H1 (cell line): ENCODE measurements around the gene DCP1A. TPM values are rescaled to one million over a fixed set of nuclear protein-coding genes. Genes with fewer than 3 reads are reported as not detected.

ENCODE experiments used
- ATF3 ChIP-seq: IDR thresholded peaks from 2 replicates; pipeline ENCODE4 v1.6.1; 2011; ENCODE audit warnings: low read depth, mild to moderate bottlenecking, low read length; ENCODE audit not compliant: insufficient read depth
- CHD1 ChIP-seq: IDR thresholded peaks from 2 replicates; pipeline ENCODE4 v1.6.1; 2012; ENCODE audit warnings: low read depth, low read length, improper control_type of control experiment
- CHD2 ChIP-seq: IDR thresholded peaks from 2 replicates; pipeline ENCODE4 v1.6.1; 2012; ENCODE audit warnings: low read length, improper control_type of control experiment
- CHD7 ChIP-seq: fragments of 300-600 bp; sonication (generic); IDR thresholded peaks from 2 replicates; pipeline ENCODE4 v1.7.1; 2012; ENCODE audit warnings: low read length, moderate library complexity, mild to moderate bottlenecking, inconsistent platforms; ENCODE audit not compliant: insufficient replicate concordance
- GABPA ChIP-seq: IDR thresholded peaks from 2 replicates; pipeline ENCODE4 v1.6.1; 2011; ENCODE audit warnings: mild to moderate bottlenecking, low read length, moderate library complexity, borderline replicate concordance; ENCODE audit not compliant: insufficient read depth
- JUND ChIP-seq: IDR thresholded peaks from 2 replicates; pipeline ENCODE4 v1.6.1; 2011; ENCODE audit warnings: mild to moderate bottlenecking, improper control_type of control experiment, low read length
- KDM4A ChIP-seq: IDR thresholded peaks from one replicate; pipeline ENCODE4 v1.7.1; 2012; ENCODE audit warnings: low read depth, mild to moderate bottlenecking, moderate library complexity, low read length, inconsistent platforms; ENCODE audit not compliant: severe bottlenecking
- SIX5 ChIP-seq: IDR thresholded peaks from 2 replicates; pipeline ENCODE4 v1.6.1; 2011; ENCODE audit warnings: mild to moderate bottlenecking, low read depth, low read length
- SUZ12 ChIP-seq: fragments of 200-600 bp; sonication (generic); IDR thresholded peaks from 2 replicates; pipeline ENCODE4 v1.6.1; 2012; ENCODE audit warnings: mild to moderate bottlenecking, inconsistent platforms, low read length, moderate library complexity, mixed read lengths
- polyA plus RNA-seq, 7 experiments: library from polyadenylated mRNA; depleted of rRNA in 3 of 7; stranded (reverse) in 5 of 7; unstranded in 2 of 7; fragments of >200 nt in 5 of 7; fragments of 200-250 nt in 2 of 7; gene quantifications; 1 replicate in 5 of 7; 2 replicates in 1 of 7; 4 replicates in 1 of 7; pipeline versions ENCODE4 v1.2.1 to v1.2.3, GENCODE V29; 2011 to 2013; ENCODE audit warnings: missing spikeins in 2 of 7, mixed read lengths in 2 of 7
- total RNA-seq: library from RNA; stranded (reverse); fragmentation: NEBNext Ultra II Directional; extraction: Animal tissue kit (Norgen Biotek cat#: 25700); gene quantifications from 2 replicates; pipeline ENCODE4 v1.2.1, GENCODE V29; 2021

Gene DCP1A
- total and polyA plus RNA-seq, 2 of the 8 experiments (the other 6 are each of a cell fraction or from before 2014, with no cell fraction given) = 13.2 to 15.9 TPM

- TF ChIP-seq CHD7 (no peak), SUZ12 (no peak), SIX5 (no peak), JUND (no peak), KDM4A (no peak), ATF3 (no peak), GABPA (no peak), CHD1 (no peak), CHD2 (no peak)
These were observed 37.4 kb upstream of the DCP1A start (continued) for GRCh38 chr3:53384465-53385423.
